Measurements from ENCODE around the gene VSX1.

VSX1 gene

DNA sequence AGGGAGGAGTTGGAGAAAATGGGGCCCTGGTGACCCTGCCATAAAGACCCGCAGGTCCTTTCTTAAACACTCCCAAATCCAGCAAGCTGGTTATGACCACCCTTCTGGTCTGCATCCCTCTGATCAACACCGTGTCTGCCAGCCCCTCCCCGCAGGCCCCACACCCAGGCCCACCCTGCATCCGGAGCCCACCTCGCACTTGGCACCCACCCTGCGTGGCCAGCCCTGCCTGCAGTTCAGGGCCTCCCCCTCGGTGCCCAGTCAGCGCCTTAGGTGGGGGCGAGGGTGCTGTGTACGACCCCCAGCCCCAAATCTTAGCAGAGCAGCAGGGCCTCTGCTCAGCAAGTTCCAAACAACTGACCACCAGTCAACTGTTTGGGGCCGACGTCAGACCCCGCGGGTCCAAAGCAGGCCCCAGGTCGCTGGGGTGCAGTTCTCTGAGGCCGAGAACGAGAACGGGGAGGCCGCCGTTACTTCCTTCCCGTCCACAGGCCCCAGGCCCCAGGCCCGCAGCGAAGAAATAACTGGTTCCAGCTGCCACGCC is 25.2 kb downstream of the VSX1 start:
- TF ChIP-seq ZNF274 (IDR thresholded peaks at IDR 0.05; ENCODE audit: low read depth, low read length): no peak
- H3K4me3 ChIP-seq (ENCODE audit: low read length): peak overlapping the region; percentile 77; the same call in 1 of the 2 replicates

DNA sequence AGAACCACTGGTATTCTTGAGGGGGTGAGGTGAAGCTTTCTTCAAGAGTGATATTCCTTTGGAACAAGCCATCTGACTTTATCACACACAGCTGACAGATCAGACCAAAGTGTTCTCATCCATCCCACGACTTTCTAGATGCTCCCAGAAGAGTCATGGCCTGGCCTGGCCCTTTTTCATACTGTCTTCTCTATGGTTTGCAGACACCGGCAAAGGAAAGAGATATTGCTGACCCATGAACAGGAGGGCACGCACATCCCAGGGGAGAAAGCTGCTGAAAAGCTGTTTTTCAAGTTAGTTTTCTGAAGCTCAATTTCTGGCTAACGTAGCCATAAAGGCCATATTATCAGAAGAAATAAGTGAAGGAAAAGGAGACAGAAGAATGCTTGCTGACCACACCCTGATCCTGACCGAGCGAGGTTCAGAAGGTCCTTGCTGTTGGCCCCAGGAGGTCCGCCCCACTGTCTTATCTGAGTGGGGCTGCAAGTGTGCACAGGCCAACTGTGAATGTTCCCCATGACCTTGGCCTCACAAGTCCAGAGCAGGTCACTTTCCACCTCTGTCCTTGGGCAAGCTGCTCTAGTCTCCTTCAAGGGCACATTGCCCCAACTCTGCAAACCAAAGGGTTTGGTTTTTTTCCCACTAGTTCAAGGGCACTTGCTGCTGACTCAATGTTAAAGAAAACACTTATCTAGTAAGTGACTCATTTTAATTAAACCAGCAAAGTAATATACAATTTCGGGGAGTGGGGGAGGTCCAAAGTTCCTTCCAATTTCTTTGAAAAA is 26.0 kb downstream of the VSX1 start:
- TF ChIP-seq ZNF274 (IDR thresholded peaks at IDR 0.05; ENCODE audit: low read depth, low read length): no peak
- no peak overlapping the region; the same call in 1 of the 2 replicates for H3K4me3 ChIP-seq (ENCODE audit: low read length)

DNA sequence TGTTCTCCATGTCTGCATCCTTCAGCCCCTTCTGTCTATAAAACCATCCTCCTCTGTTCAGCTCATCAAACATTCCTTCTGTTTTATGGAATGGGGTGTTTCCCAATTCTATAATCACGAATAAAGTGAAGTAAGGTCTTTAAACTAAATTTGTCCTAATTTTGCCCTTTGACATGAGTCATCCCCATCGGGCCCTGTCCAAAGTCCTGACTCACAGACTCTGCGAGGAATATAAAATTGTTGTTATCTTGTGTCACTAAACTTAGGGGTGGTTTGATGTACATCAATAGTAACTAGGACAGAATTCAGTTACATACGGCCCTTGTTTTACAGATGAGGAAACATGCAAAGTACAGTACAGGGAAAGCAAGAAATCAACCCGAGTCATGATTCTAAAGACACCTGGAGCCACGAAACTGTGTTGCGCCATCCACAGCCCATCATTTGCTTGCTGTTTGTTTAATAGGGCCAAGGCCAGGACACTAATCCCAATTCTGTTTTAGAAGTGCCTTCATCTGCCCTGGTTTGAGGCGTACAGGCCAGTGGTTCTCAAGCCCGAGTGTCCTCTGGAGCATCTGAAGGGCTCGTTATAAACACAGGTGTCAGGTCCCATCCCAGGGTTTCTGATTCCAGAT is 26.8 kb downstream of the VSX1 start:
- no peak for TF ChIP-seq ZNF274 (IDR thresholded peaks at IDR 0.05; ENCODE audit: low read depth, low read length)

DNA sequence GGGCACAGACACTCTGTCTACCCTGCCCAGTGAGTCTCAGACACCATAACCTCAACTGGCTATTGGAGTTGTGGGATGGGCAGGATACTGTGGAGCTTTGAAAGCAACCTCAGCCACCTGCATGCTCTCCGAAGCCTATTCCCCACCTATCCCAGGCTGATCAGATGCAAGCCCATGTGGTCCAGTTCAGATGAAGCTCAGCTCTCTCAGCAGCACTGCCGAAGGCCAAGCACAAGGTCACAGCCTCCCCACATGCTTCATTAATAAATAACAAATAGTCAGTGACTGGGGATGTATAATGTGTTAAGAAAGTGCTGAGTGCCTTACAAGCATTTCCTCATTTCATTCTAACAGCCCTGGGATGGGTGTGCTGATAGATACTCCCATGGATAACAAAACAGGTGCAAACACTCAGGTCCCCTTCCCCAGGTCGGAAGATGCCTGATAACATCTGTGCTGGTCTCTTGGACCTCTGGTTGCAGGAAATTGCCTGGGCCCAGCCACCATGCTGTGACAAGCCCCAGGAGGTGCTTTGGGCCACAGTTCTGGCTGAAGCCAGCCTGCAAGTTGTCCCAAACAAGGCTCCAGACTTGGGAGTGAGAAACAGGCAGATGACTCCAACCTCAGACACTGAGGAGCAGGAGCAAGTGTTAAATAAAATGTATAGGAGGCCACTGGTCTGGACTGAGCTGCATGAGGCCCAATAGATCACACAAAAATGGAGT is 27.7 kb downstream of the VSX1 start:
- peak overlapping the region; percentile 1; the same call in 1 of the 2 replicates for H3K4me3 ChIP-seq (ENCODE audit: low read length)
- TF ChIP-seq ZNF274 (IDR thresholded peaks at IDR 0.05; ENCODE audit: low read depth, low read length): no peak

More for the DNA sequence above, 26.8 kb downstream of the VSX1 start:
- no peak overlapping the region; the same call in 1 of the 2 replicates for H3K4me3 ChIP-seq (ENCODE audit: low read length)

DNA sequence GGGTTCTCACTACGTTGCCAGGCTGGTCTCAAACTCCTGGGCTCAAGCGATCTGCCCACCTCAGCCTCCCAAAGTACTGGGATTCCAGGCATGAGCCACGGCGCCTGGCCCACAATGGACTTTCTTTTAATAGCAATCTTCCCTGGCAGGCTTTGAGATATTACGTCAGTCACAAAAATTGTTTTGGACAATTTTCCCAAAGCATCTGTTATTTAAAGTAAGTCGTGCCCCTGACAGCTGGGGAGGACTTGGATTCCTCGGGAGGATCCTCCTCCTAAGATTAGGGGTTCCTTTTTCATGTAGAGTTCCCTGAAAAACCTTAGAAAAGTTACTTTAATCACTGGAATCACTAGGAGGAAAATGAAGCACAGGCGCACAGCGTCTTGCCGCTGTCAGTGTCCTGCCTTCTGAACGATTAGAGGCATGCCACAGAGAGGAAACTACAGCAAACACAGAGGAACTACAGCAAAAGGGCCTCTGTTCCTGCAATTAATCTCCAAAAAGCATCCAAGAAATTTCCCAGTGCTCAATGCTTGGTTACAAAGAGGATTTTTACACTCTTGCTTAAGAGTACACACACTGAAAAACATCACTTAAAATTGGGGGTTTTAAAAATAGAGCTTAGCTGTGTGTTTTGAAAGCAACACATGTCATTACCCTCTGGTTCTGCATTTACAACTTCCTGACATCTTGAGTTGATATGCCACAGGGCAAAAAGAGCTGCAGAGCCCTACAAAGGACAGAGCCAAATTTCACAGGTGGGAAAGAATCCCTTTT is 28.5 kb downstream of the VSX1 start:
- TF ChIP-seq ZNF274 (IDR thresholded peaks at IDR 0.05; ENCODE audit: low read depth, low read length): no peak
- H3K4me3 ChIP-seq (ENCODE audit: low read length): peak overlapping the region; percentile 22; the same call in 1 of the 2 replicates

DNA sequence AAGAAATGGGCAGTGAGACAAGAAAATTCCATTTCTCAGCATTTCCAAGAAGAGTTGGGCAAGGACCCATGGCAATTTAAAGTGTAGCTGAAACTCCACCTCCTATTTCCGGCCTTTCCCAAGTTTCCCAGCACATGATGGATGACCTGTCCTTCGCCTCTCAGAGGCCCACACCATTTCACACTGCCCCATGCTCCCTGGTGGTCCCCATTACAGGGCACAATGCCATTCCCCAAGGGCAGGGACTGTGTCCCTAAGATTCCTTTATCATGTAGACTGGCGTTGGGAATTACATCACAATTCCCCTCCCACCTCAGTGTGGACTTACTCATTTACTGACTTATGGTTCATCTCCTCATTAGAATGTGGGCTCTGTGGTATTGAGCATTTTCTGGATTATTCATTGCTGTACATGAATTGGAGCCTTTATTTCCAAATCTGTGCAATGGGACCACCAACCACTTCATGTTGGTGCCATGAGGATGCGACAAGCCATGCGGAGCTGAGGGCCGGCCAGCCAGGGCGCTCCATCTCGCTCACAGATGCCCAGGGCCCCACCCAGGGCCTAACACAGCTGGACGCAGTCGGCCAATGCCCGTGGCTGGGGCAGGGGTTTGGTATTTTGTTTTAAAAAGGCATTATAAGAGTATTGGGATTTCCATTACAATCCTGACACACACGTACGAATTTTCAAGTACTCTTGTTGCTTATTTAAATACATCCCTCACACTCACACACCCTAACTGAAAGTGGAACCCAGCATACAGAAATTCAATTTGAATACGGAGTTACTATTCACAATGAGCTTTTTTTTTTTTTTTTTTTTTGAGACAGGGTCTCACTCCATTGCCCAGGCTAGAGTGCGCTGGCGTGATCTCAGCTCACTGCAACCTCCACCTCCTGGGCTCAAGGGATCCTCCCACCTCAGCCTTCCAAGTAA is 29.4 kb downstream of the VSX1 start:
- TF ChIP-seq ZNF274 (IDR thresholded peaks at IDR 0.05; ENCODE audit: low read depth, low read length): no peak
- peak overlapping the region; percentile 22; the same call in 1 of the 2 replicates for H3K4me3 ChIP-seq (ENCODE audit: low read length)

DNA sequence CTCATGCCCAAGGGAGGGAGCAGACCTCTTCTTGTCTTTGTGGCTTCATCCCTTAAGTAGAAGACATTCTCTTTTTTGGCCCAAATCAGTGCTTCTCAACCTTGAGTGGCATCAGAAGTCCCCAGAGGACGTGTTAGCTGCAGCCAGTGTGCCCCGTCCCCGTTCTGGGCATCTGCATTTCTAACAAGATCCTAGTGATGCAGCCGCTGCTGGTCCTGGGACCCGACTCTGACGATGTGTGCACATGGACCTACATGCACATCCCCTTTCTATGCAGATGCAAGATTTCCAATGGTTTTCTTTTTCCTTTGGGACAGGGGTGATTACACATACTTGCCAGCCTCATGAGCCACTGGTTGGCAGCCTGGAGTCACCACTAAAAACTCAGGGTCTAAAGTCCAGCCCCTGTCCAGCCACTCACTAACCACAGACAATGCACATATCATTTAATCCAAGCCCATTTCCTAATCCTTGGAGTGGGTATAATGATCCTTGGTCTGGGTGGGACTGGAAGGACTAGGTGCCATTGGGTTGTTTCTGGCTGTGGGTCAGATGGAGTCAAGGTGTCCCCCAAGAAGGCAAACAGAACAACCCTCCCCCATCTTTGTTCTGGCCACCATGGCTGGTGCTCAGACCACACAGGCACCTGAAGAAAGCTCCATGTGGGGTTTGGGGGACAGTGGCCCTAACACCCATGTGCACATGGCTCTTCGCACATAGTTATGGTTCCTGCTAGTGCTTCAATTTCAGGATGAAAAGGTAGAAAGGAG is 30.4 kb downstream of the VSX1 start:
- no peak for TF ChIP-seq ZNF274 (IDR thresholded peaks at IDR 0.05; ENCODE audit: low read depth, low read length)

DNA sequence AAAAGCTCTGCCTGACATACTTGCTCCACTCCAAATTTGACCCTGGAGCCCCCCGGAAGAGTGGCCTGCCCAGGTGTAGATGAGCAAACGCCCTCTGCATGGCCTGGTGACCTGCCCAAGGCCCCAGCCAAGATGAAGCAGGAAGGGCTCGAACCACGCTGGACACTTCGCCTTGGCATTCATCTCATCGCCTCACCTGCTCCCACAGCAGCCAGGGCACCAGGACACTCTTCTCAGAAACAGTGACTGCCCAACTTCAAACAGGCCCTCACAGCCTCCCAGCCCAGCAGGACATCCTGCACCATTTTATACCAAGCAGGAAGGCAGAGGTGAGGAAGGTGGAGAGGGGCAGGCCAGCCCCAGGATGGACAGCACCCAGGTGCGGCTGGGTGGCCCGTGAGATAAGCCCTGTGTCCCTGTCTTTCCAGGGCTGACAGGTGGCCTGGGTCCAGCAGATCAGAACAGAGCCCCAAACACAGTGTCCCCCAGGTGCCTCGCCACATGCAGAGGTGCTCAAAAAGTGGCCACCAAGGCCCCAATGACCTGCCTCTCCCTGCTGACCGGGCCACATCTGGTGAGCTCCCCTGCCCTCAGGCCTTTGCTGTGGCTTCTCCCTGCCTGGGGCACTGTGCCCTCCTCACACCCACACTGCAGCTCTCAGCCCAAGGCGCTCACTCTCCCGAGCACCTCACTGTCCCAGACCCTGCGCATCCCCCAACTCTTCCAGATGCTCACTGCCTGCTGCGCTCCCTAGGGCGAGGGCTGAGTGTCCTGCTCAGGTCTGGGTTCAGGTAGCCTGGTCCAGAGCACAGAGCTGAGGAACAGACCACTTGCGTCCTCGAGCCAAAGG is 31.2 kb downstream of the VSX1 start:
- no peak overlapping the region for H3K4me3 ChIP-seq (ENCODE audit: low read length)
- TF ChIP-seq ZNF274 (IDR thresholded peaks at IDR 0.05; ENCODE audit: low read depth, low read length): no peak

More for the DNA sequence above, 30.4 kb downstream of the VSX1 start:
- no peak overlapping the region for H3K4me3 ChIP-seq (ENCODE audit: low read length)

DNA sequence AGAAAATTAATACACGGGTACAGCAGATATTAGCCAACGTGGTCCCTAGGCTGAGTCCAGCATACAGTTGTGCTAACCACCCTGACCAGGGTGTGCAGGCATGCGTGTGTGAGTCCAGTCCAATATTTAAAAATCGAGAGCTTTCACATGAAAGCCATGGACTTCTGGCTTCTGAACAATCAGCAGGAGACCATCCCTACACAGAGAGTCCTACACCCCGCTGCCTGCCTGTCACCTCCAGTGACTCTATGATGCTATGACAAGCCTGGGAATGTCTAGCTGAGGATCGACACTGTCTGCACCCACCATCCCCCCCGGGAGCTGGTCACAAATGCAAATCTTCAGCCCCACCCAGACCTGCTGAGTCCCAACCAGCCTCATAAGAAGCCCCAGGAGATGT is 31.9 kb downstream of the VSX1 start:
- H3K4me3 ChIP-seq (ENCODE audit: low read length): no peak overlapping the region
- TF ChIP-seq ZNF274 (IDR thresholded peaks at IDR 0.05; ENCODE audit: low read depth, low read length): no peak

DNA sequence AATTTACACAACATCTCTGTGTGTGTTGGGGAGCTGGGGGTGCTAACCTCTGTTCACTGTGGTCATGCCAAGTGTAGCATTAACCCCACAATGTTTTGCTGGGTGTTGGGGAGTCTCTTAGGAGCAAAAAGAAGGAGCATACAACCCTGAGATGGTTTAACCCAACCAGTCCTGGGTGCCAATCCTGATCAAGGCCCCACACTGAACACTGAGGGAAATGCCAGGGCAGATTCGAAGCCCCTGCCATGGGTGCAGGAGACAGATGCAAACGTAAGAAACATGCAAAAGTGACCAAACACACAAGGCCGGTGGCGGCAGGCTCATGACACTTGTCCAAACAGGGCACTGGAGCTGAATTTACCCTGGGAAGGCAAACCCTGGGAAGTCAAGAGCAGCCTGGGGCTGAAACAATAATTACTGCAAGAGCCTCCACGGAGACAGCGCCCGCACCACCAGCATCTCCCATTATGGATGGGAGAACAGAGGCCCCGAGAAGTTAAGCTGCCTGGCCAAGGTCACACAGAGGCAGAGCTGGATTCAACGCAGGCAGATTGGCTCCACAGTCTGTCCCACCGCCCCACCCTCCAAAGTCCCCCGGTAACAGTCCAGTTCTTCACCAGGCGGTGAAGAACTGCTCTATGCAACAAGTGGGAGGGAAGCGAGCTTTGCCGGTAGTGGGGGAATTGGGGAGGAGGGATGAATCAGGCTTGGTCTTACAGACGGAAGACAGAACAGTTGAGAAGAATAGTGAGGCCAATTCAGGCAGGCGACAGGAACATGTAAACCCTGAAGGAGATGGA is 32.5 kb downstream of the VSX1 start:
- no peak for TF ChIP-seq ZNF274 (IDR thresholded peaks at IDR 0.05; ENCODE audit: low read depth, low read length)
- H3K4me3 ChIP-seq (ENCODE audit: low read length): no peak overlapping the region
